Sigmoid colon (tissue), 7 donors: ENCODE data around the gene FLNC. TPM values are rescaled to one million over a fixed set of nuclear protein-coding genes. Genes with fewer than 3 reads are reported as not detected.

Source experiments
- DNase-seq: peaks from one replicate; pipeline ENCODE4 v3.0.0-alpha.2; 2019
- H3K27ac ChIP-seq, 4 donors: fragments of 200-600 bp; sonication (generic); one replicate each; pipeline ENCODE4 v1.5.1; 2016 to 2019; ENCODE audit warnings: mild to moderate bottlenecking in 1 of 4
- H3K27me3 ChIP-seq, 3 donors: fragments of 200-600 bp; sonication (generic); one replicate each; pipeline ENCODE4 v1.5.1; 2019; ENCODE audit warnings: mild to moderate bottlenecking in 1 of 3
- H3K36me3 ChIP-seq, 4 donors: fragments of 200-600 bp; sonication (generic); one replicate each; pipeline ENCODE4 v1.5.1; 2016 to 2019
- H3K4me1 ChIP-seq, 4 donors: fragments of 200-600 bp; sonication (generic); one replicate each; pipeline ENCODE4 v1.5.1; 2017 to 2019
- H3K4me3 ChIP-seq, 4 donors: fragments of 200-600 bp; sonication (generic); one replicate each; pipeline ENCODE4 v1.5.1; 2017 to 2019; ENCODE audit warnings: mild to moderate bottlenecking in 2 of 4, moderate library complexity in 1 of 4
- H3K9me3 ChIP-seq, 4 donors: fragments of 200-600 bp in 3 of 4; sonication (generic) in 3 of 4; one replicate each; pipeline versions ENCODE4 v1.5.1 to v1.6.1; 2013 to 2019
- CTCF ChIP-seq, 4 experiments: fragments of 450-650 bp in 3 of 4; fragments of 200-600 bp in 1 of 4; IDR thresholded peaks; one replicate each; pipeline ENCODE4 v1.5.1; 2016 to 2019; ENCODE audit warnings: antibody characterized with exemption in 4 of 4, mild to moderate bottlenecking in 3 of 4, moderate library complexity in 2 of 4
- EP300 ChIP-seq, 4 donors: sonication (generic); formaldehyde crosslinking; IDR thresholded peaks; one replicate each; pipeline ENCODE4 v1.6.1; 2017; ENCODE audit warnings: antibody characterized with exemption in 4 of 4
- POLR2A ChIP-seq, 2 donors: fragments of 450-650 bp; IDR thresholded peaks; one replicate each; pipeline ENCODE4 v1.6.1; 2016; ENCODE audit warnings: antibody characterized with exemption in 2 of 2, mild to moderate bottlenecking in 2 of 2, moderate library complexity in 2 of 2
- POLR2AphosphoS5 ChIP-seq, 4 donors: sonication (generic); formaldehyde crosslinking; IDR thresholded peaks; one replicate each; pipeline ENCODE4 v1.6.1; 2017; ENCODE audit warnings: antibody characterized with exemption in 4 of 4
- WGBS, 2 donors: extraction: QIAGEN DNeasy Blood & Tissue Kit; methylation state at CpG; one replicate each; pipeline ENCODE4 v1.1.7; 2013; 5-methylcytosine and 5-hydroxymethylcytosine counted together
- intact Hi-C: fragments of 100-400 bp; cut with DNase I; formaldehyde crosslinking; loops from one replicate; pipeline ENCODE4 v1.15.1; 2023
- polyA plus RNA-seq, 3 donors: library from polyadenylated mRNA; stranded (reverse); fragments of 200-250 nt; gene quantifications; one replicate each; pipeline ENCODE4 v1.2.3, GENCODE V29; 2013
- total RNA-seq, 4 donors: library from RNA; depleted of rRNA; stranded (reverse); fragments of >200 nt; gene quantifications; one replicate each; pipeline ENCODE4 v1.1.0, GENCODE V29; 2016
- donor health status: healthy with polysubstance abuse.
- donor health status: Bipolar disorder and iron deficiency.
- donor health status: healthy.

The FLNC gene
- total and polyA plus RNA-seq, 7 donors, result 0.69 to 489 (median 95.3) TPM

- intact Hi-C loops, result no loop called here
- no peak for DNase-seq
- Histone ChIP-seq H3K27ac (no peak overlapping the region), H3K36me3 (no peaks in the 10 kb centered on the region), H3K4me3 (no peak overlapping the region), H3K27me3 (no peaks in the 10 kb centered on the region), H3K4me1 (peaks cover 0 to 35% (median 32%) of the 10 kb centered on the region in 4 donors), H3K9me3 (no peaks in the 10 kb centered on the region)
- TF ChIP-seq EP300 (IDR thresholded peaks at IDR 0.05) (no peak), POLR2A (IDR thresholded peaks at IDR 0.05) (no peak)
- 25 to 61% methylated on average over 3 of the region's 3 CpGs for WGBS, 2 donors
Measured at GRCh38 chr7:128785738-128786137, 44.5 kb upstream of the FLNC start.

- DNase-seq, result no peak
- H3K4me1 ChIP-seq, result peaks cover 0 to 31% (median 24%) of the 10 kb centered on the region in 4 donors
- H3K4me3 ChIP-seq, result no peak overlapping the region
- WGBS, 2 donors, result 80 to 82% methylated on average over 9 of the region's 9 CpGs
- no peaks in the 10 kb centered on the region for H3K36me3 ChIP-seq
- TF ChIP-seq POLR2AphosphoS5 (IDR thresholded peaks at IDR 0.05), result no peak
- no peak for TF ChIP-seq EP300 (IDR thresholded peaks at IDR 0.05)
- no peak for TF ChIP-seq POLR2A (IDR thresholded peaks at IDR 0.05)
- no peak for TF ChIP-seq CTCF (IDR thresholded peaks at IDR 0.05)
- no peaks in the 10 kb centered on the region for H3K9me3 ChIP-seq
- peak overlapping the region in 2 of 4 donors; percentile 83 to 90 for H3K27ac ChIP-seq
- intact Hi-C loops, result no loop called here
- no peaks in the 10 kb centered on the region for H3K27me3 ChIP-seq
Measured at GRCh38 chr7:128788446-128789412, 41.5 kb upstream of the FLNC start.

- H3K27ac ChIP-seq, result peak overlapping the region; percentile 78 to 90 (median 84)
- no peaks in the 10 kb centered on the region for H3K9me3 ChIP-seq
- intact Hi-C loops, result loop anchor here (2.0 to 5.0 kb wide), 4 partner anchors 33 to 72 kb away; partner anchors contain the start of genes ATP6V1F, CALU and FLNC
- H3K4me1 ChIP-seq, result peaks cover 0 to 41% (median 25%) of the 10 kb centered on the region in 4 donors
- peak overlapping the region; percentile 68 to 88 (median 80) for H3K4me3 ChIP-seq
- TF ChIP-seq POLR2AphosphoS5 (IDR thresholded peaks at IDR 0.05) (no peak), EP300 (IDR thresholded peaks at IDR 0.05) (no peak), POLR2A (IDR thresholded peaks at IDR 0.05) (no peak), CTCF (IDR thresholded peaks at IDR 0.05) (no peak)
- WGBS, 2 donors, result 14 to 23% methylated on average over 45 of the region's 45 CpGs
- H3K27me3 ChIP-seq, result no peaks in the 10 kb centered on the region
- H3K36me3 ChIP-seq, result peaks cover 0 to 6% (median 0%) of the 10 kb centered on the region in 4 donors
- no peak for DNase-seq
Measured at GRCh38 chr7:128790315-128791041, 39.7 kb upstream of the FLNC start.

- peak within 1 kb of the TSS; percentile 68 to 88 (median 80) for H3K4me3 ChIP-seq
- intact Hi-C loops, result loop anchor here (2.0 to 5.0 kb wide), 4 partner anchors 34 to 71 kb away; partner anchors contain the start of genes ATP6V1F, CALU and FLNC
- H3K4me1 ChIP-seq, result peaks cover 0 to 41% (median 25%) of the 10 kb centered on the region in 4 donors
- no peaks in the 10 kb centered on the region for H3K9me3 ChIP-seq
- TF ChIP-seq POLR2A (IDR thresholded peaks at IDR 0.05) (peak in 1 of 2 donors; percentile 21), POLR2AphosphoS5 (IDR thresholded peaks at IDR 0.05) (peak; percentile 63 to 84 (median 76)), EP300 (IDR thresholded peaks at IDR 0.05) (no peak), CTCF (IDR thresholded peaks at IDR 0.05) (no peak)
- 0 to 1% methylated on average over 80 of the region's 80 CpGs for WGBS, 2 donors
- H3K27ac ChIP-seq, result peak within 1 kb of the TSS; percentile 78 to 90 (median 84)
- H3K36me3 ChIP-seq, result peaks cover 0 to 6% (median 0%) of the 10 kb centered on the region in 4 donors
- H3K27me3 ChIP-seq, result no peaks in the 10 kb centered on the region
- DNase-seq, result peak; percentile 89
Measured at GRCh38 chr7:128791121-128791971, 38.9 kb upstream of the FLNC start, which contains the start of gene CCDC136. CCDC136 (plus strand) TSS chr7:128791968; CDS start chr7:128792412, 444 bp downstream.
